Activated CD4-positive, alpha-beta T cell treated with anti-CD3 and anti-CD28 coated beads for 48 hours (primary cell): ENCODE measurements around the gene MYMK.

Experiments used
- DNase-seq: peaks from one replicate; pipeline ENCODE4 v3.0.0-alpha.2; 2020

MYMK gene

DNA sequence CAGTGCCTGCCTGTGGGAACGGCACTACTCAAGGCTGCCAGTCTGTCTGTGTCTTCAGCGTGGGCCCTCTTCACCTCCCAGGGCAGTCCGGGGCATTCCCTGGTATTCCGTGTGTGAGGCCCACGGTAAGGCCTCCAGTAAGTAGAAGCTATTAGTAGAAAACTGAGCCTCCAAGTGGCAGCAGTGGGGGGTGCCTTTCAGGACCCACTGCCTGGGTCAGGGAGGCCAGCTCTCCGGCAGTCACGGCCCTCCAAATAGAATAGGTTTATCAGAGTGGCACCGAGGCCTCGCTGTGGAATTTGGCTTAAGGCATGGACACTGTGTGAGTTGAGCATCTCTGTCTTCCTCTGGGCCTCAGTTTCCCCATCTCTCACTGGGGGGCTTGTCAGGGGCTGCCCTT is 32.8 kb upstream of the MYMK start:
- no peak for DNase-seq

DNA sequence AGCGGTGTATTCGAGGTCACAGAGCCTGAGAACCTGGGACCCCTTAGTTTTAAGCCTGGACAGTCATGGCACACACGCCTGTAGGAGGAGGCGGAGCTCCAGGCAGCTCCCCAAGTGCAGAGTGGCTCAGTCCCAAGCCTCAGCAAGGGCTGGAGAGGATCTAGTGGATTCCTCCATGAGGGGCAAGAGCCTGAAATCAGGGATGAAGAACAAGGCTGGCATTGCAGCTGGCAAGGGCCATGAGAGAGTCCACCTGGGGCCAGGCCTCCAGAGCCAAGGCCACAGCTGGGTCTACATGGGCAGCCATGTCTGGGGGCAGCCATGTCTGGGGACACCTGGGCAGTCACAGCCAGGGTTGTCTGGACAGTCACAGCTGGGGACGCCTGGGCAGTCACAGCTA is 31.6 kb upstream of the MYMK start:
- DNase-seq, result no peak

DNA sequence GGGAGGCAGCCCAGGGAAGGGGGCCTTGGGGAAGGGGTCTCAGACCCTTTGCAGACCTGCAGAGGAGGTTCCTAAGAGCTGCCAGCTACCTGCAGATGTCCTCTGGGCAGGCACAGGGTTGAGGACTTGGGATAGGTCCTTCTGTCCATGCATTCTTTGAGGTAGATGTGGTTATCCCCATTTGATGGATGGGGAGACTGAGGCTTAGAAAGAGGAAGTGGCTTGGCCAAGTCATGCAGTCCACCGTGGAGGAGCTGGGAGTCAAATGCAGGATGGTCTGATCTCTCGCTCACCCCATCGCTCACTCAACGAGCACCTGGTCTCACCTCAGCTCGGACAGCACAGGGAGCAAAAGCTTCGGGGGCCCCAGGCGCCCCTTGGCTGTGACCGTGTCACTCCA is 30.0 kb upstream of the MYMK start:
- DNase-seq, result no peak

- no peak for DNase-seq
These were observed 29.4 kb upstream of the MYMK start for GRCh38 chr9:133553973-133554713.

DNA sequence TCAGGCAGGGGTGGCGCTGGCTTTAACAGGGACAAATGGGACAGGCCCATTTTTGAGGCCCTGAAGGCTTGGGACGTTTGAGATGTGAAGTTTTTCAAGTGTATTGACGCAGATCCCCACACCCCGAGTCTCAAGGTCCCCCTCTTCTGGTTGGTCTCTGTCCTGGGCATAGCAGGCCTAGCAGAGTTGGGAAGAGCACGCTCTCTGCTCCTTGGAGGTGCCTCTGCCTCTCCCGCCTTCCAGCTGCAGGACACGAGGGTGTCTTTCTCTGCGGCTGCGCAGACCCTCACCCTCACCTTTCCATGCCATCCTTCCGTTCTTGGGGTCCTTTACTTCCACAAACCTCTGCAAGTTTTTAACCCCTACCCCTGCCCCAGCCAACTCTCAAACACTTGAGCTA is 28.4 kb upstream of the MYMK start:
- DNase-seq, result no peak

GRCh38 chr9:133552236-133552635 is 27.5 kb upstream of the MYMK start:
- no peak for DNase-seq

DNA sequence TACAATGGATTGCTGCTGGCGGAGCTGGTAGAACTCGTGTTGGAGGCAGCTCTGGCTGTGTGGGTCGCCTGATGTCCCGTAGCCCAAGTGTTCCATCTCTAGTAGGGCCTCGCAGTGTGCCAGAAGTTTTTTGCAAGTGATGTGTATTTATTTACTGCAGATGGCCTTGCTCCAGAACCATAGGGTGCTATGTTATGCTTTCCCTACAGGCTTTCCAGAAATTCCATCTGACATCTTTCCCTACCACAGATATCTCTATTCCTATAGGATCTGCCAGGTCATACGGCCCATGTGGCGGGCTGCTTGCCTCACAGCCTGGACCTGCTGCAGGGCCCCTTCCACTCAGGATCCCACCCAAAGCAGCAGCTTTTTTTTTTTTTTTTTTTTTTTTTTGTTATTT is 26.7 kb upstream of the MYMK start:
- DNase-seq, result no peak

- no peak for DNase-seq
These were observed 22.4 kb upstream of the MYMK start for GRCh38 chr9:133547116-133547515.

GRCh38 chr9:133546287-133546680 is 21.5 kb upstream of the MYMK start:
- no peak for DNase-seq

DNA sequence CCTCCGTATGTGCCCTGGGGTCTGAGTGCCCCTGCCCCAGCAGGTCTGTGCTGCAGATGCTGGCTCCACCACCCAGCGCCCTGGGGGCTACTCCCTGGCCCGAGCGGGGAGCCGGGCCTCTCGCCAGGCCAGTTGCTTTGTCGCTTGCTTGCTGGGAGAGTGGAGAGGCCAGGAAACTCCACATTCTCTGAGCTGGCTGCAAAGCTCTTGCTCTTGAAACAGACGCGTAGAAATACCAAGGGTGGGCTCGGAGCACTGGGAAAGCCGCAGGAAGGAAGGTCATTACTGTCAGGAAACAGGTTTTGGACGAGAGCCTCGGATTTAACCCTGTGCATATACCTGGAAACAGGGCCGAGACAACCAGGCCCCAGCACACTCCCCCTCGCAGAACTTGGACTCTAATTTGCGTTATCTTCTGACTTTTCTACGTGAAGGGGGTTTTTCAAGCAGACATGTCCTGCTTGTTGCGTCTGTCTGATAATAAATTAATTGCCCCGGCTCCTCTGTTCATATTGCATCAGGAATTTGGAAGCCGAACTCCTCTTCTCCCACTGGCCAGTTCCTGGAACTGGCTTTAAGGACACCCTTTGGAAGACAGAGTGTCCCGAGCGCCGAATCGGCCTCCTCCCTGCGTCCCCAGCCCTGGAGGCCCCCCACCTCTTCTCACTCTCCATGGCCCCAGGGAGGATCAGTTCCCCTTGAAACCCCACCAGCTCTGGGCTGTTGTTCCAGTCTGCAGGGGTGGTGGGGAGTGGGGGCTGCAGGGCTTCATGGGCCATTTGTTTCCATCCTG is 20.9 kb upstream of the MYMK start:
- DNase-seq, result no peak

GRCh38 chr9:133543772-133544467 is 19.2 kb upstream of the MYMK start:
- DNase-seq, result no peak

GRCh38 chr9:133542002-133542401 is 17.2 kb upstream of the MYMK start:
- no peak for DNase-seq

GRCh38 chr9:133540698-133541025 is 15.9 kb upstream of the MYMK start:
- no peak for DNase-seq

DNA sequence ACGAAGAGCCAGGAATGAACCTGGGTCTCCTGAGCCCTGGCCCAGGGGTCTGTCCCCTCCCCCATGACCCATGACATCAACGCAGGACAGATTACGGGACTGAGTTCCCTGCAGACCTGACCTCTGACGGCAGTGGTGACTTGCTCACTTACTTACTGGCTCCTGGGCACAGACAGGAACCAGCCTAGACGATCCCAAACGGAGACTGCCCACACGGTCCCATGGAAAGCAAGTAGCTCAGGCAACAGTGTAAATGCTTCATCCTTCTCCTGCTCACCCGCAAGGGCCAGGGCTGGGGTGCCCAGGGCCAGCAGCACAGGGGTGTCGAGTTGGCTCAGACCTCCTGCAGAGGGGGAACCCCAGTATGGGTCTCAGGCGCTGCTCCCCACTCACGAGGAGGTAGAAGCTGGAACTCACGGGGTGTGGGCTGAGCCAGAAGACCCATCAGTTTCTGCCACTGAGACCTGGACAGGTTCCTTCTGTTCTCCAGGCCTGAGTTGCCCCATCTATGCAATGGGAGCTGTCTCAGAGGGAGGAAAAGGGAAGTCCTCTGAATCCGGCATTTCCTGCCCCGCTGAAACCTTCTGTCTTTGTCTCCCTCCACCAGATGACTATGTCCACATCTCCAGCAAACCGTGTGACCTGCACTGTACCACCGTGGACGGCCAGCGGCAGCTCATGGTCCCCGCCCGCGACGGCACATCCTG is 15.4 kb upstream of the MYMK start:
- DNase-seq, result no peak

DNA sequence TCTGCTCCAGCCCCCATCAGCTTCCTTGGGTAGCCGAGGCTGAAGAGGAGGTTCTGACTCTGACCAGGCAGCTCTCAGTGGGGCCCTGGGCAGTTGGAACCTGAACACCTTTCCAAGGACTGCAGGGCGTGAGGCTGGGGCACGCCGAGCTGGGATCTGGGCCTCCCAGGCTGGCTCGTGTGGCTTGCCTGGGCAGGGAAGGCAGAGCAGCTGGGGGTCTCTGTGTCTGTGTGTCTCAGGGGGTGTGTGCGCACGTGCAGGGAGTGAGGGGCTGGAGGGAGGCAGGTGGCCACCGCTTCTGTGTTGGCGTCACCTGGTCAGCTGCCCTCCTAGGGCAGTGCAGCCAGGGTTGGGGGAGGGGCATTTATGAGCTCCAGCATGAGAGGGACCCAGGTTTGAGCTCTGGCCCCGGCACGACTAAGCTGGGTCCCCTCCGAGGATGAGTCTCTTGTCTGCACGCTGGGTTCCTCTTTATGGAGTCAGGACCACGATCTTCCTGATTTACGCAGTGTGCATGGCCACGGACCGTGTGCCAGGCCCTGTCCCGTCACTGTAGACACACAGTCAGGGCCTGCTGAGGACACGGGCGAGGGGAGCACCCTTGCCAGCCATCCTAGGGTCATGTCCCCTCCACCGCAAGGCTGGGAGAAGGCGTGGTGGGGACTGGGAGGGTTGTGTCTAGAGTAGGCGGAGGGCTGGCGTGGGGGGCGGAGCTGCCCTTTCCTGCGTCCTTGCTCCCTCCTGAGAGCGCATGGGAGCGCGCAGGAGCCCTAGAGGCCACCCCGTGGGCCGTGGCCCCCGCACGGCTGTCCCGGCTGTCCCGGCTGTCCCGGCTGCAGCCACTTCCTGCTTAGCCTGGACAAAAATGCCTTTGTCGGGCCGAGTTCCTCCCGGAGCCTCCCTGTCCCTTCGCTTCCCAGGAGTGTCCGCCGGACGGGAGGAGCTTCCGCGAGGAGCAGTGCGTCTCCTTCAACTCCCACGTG is 14.4 kb upstream of the MYMK start:
- DNase-seq, result no peak

- DNase-seq, result no peak
These were observed 13.4 kb upstream of the MYMK start for GRCh38 chr9:133538176-133538575.

- no peak for DNase-seq
These were observed 12.5 kb upstream of the MYMK start for GRCh38 chr9:133537257-133537656.

- DNase-seq, result no peak
These were observed 11.8 kb upstream of the MYMK start for GRCh38 chr9:133536536-133536935.

- DNase-seq, result no peak
These were observed 11.3 kb upstream of the MYMK start for GRCh38 chr9:133536080-133536479.

GRCh38 chr9:133535306-133535877 is 10.6 kb upstream of the MYMK start:
- DNase-seq, result no peak

DNA sequence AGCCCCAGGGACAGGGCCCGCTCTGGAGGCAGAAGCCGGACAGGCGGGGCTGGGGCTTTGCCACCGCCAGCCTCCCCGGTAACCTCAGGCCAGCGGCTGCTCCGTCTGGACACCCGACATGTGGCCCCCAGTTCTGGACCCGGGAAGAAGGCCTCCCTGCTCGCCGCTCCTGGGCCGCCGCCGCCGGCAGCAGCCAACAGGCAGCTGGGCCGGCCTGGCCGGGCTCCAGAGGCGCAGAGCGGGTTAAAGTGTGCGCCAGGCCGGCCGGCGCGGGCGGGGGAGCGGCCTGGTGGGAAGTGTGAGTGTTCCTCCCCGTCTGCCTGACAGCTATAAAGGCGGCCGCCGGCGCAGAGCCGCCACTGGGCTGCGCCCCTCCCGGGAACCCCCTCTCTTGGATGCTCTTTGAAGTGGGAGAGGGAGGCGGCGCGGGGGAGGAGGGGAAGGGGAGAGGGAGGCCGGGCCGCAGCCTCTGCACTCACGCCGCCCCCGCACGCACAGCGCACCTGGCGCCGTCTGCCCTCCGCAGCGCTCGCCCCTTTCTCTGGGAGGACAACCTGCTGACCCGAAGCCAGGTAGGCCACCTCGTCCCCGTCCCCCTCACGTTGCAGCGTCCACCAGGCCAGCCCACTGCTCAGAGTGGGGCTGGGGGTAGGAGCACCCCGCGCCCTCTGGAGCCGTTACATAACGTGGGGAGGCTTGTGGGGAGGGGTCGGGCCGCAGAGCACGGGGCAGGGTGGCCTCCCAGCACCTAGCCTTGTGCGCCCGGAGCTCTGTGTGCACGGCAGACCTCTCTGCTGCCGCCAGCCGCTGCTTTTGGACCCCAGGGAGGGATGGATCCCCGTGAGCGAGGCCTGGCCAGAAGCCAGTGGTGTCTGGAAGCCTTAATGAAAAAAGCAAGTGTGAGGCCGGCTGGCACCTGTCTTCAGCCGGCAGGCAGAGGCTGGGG is 9.9 kb upstream of the MYMK start, which contains the start of gene ADAMTSL2:
Gene ADAMTSL2 (plus strand): TSS at position 359 of the 946 bp plus-strand sequence. CDS start 2,009 bp downstream, outside the sequence.
- peak; percentile 38 for DNase-seq
